ENCODE measurements around the gene MAGI2. TPM values are rescaled to one million over a fixed set of nuclear protein-coding genes. Genes with fewer than 3 reads are reported as not detected.
A peak's percentile ranks its signal among the peaks of the same experiment; 100 is the strongest.

MAGI2 gene
- total and polyA plus RNA-seq, 4 donors: 43.4 to 61.3 (median 50.1) TPM

DNA sequence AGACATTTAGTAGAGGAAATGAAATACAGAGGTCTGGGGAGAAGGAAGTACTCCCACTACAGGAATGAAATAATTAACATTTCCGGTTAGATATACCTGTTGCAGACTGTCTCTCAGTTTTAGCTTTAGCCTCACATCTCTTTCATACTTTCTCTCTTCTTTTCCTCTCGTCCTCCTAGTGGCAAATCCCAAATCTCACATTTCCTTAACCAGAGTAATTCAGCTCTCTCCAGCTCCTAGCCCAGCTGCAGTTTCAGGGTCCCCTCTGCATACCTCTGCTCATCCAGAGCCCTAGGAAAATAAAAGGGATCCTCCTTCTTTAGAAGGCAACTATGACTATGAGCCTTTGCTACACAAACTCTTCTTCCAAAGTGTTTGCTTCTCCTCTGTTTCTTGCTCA, 1011.7 kb downstream of the MAGI2 start:
- Histone ChIP-seq H3K9me3 (ENCODE audit: control insufficient read depth, insufficient read depth, low read length) (no peaks in the 10 kb centered on the region), H3K4me1 (ENCODE audit: control insufficient read depth, insufficient read depth, low read length) (no peaks in the 10 kb centered on the region), H3K36me3 (ENCODE audit: control insufficient read depth, insufficient read depth, low read length) (no peaks in the 10 kb centered on the region), H3K4me3 (ENCODE audit: low read depth, low read length) (no peak overlapping the region), H3K27ac (ENCODE audit: low read depth, low read length) (no peak overlapping the region), H3K27me3 (ENCODE audit: control insufficient read depth, insufficient read depth, low read length) (no peaks in the 10 kb centered on the region)
- no peak for DNase-seq (ENCODE audit: low read depth in 4 of 6, low spot score in 6 of 6)
- 71% methylated on average over 2 of the region's 2 CpGs for WGBS (ENCODE audit: insufficient coverage)

DNA sequence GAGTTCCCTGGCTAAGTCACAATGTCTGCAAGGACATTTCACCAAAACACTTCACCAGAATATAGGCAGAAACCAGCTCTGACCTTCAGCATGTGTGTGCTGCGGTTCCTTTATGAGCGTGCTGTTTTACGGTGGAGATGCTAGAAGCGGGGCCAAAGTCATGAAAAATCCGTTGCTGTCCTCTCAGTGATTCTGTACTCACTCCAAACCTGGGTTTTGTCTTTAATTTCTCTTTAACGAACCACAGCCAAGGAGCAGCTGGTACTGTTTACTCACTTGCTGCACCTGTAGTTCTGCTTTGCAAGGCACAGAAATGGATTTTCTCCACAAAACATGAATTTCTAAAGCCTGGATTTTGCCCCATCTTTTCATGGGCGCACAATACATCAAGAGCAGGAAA, 1015.0 kb downstream of the MAGI2 start:
- Histone ChIP-seq H3K36me3 (ENCODE audit: control insufficient read depth, insufficient read depth, low read length) (no peaks in the 10 kb centered on the region), H3K9me3 (ENCODE audit: control insufficient read depth, insufficient read depth, low read length) (no peaks in the 10 kb centered on the region), H3K4me3 (ENCODE audit: low read depth, low read length) (no peak overlapping the region), H3K4me1 (ENCODE audit: control insufficient read depth, insufficient read depth, low read length) (no peaks in the 10 kb centered on the region), H3K27me3 (ENCODE audit: control insufficient read depth, insufficient read depth, low read length) (no peaks in the 10 kb centered on the region), H3K27ac (ENCODE audit: low read depth, low read length) (no peak overlapping the region)
- no peak for DNase-seq (ENCODE audit: low read depth in 4 of 6, low spot score in 6 of 6)
- WGBS (ENCODE audit: insufficient coverage): 79% methylated on average over 6 of the region's 7 CpGs

DNA sequence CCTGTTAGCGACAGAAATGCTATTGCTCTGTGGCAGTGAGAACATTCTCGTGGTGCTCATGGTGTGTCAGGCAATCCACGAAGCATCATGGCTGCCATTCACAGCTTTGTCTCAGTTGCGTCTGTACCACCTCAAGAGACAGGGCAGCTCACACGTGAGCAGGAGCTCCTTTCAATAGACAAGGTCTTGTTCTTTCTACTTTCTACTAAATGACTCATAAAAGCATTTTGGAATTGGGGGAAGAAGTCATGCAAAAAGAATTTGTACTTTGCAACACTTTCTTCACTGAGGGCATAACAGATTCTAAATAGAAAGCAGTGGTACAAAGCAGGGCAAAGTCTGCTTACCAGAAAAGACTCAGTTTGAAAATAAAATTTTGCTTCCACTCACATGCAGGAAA, 1016.3 kb downstream of the MAGI2 start:
- no peak overlapping the region for H3K27ac ChIP-seq (ENCODE audit: low read depth, low read length)
- H3K4me3 ChIP-seq (ENCODE audit: low read depth, low read length): no peak overlapping the region
- H3K9me3 ChIP-seq (ENCODE audit: control insufficient read depth, insufficient read depth, low read length): no peaks in the 10 kb centered on the region
- H3K27me3 ChIP-seq (ENCODE audit: control insufficient read depth, insufficient read depth, low read length): no peaks in the 10 kb centered on the region
- DNase-seq (ENCODE audit: low read depth in 4 of 6, low spot score in 6 of 6): no peak
- WGBS (ENCODE audit: insufficient coverage): 75% methylated on average over 3 of the region's 5 CpGs
- H3K4me1 ChIP-seq (ENCODE audit: control insufficient read depth, insufficient read depth, low read length): no peaks in the 10 kb centered on the region
- H3K36me3 ChIP-seq (ENCODE audit: control insufficient read depth, insufficient read depth, low read length): no peaks in the 10 kb centered on the region

DNA sequence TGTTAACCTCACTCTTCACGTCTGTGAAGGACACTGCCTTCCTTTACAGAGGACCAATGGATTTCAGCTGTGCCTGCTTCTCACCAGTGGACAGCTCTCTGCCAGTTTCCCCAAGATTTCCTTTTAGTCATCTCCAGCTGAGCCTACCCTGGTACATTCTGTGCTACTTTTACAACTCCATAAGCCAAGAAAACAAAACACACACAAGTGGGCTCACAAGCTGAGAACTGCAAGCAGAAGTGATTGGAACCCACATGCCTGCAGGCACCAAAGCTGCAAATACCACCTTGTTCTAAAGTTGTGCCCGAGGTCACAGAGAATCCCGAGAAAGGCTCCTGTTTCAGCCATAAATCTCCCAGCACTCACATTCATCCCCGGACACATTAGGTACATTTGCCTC, 1018.1 kb downstream of the MAGI2 start:
- H3K27me3 ChIP-seq (ENCODE audit: control insufficient read depth, insufficient read depth, low read length): no peaks in the 10 kb centered on the region
- H3K4me3 ChIP-seq (ENCODE audit: low read depth, low read length): no peak overlapping the region
- no peak for DNase-seq (ENCODE audit: low read depth in 4 of 6, low spot score in 6 of 6)
- H3K9me3 ChIP-seq (ENCODE audit: control insufficient read depth, insufficient read depth, low read length): no peaks in the 10 kb centered on the region
- no peak overlapping the region for H3K27ac ChIP-seq (ENCODE audit: low read depth, low read length)
- no peaks in the 10 kb centered on the region for H3K4me1 ChIP-seq (ENCODE audit: control insufficient read depth, insufficient read depth, low read length)
- H3K36me3 ChIP-seq (ENCODE audit: control insufficient read depth, insufficient read depth, low read length): no peaks in the 10 kb centered on the region
- 55% methylated on average over 3 of the region's 4 CpGs for WGBS (ENCODE audit: insufficient coverage)

DNA sequence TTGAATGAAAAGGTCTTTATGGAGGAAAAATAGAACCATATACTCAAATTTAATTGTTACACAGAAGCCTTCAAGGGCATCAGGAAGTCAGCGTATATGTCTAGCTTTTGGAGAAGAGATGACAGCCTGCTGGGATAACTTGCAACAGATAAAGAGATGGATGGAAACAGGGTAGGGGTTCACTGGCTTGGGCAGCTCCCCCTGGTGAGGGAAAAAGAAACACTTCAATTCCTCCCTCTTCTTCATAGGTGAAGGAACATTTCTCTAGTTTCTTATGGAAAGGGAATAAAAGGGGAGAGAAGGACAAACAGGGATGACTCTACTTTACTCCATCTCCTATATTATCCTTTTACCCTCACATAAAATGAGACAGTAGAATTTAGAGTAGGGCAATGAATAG, 1019.2 kb downstream of the MAGI2 start:
- no CpG with 5 or more reads among the region's 1 CpG for WGBS (ENCODE audit: insufficient coverage)
- DNase-seq (ENCODE audit: low read depth in 4 of 6, low spot score in 6 of 6): no peak
- Histone ChIP-seq H3K27me3 (ENCODE audit: control insufficient read depth, insufficient read depth, low read length) (no peaks in the 10 kb centered on the region), H3K4me3 (ENCODE audit: low read depth, low read length) (no peak overlapping the region), H3K36me3 (ENCODE audit: control insufficient read depth, insufficient read depth, low read length) (no peaks in the 10 kb centered on the region), H3K4me1 (ENCODE audit: control insufficient read depth, insufficient read depth, low read length) (no peaks in the 10 kb centered on the region), H3K27ac (ENCODE audit: low read depth, low read length) (no peak overlapping the region), H3K9me3 (ENCODE audit: control insufficient read depth, insufficient read depth, low read length) (no peaks in the 10 kb centered on the region)

DNA sequence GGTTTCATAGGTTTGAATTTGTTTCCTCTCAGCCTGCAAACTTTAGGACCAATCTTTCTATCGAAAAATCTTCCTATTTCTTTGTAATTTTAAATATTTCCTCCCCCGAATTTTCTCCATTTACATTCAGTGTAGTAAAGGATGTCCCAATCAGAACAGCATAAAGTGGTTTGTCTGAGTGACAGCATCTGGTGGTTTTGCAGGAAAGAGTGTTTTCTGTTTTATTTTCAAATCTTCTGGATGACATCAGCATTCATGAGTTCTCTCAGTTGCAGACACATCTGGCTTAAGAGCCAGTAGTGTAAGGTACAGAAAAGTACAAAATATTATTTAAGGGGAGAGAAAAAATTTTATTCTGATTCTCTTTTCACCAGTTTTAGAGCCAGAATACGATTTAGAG, 1020.0 kb downstream of the MAGI2 start:
- H3K4me1 ChIP-seq (ENCODE audit: control insufficient read depth, insufficient read depth, low read length): no peaks in the 10 kb centered on the region
- DNase-seq (ENCODE audit: low read depth in 4 of 6, low spot score in 6 of 6): no peak
- no peaks in the 10 kb centered on the region for H3K27me3 ChIP-seq (ENCODE audit: control insufficient read depth, insufficient read depth, low read length)
- no peak overlapping the region for H3K27ac ChIP-seq (ENCODE audit: low read depth, low read length)
- H3K4me3 ChIP-seq (ENCODE audit: low read depth, low read length): no peak overlapping the region
- WGBS (ENCODE audit: insufficient coverage): no CpG with 5 or more reads among the region's 3 CpGs
- no peaks in the 10 kb centered on the region for H3K36me3 ChIP-seq (ENCODE audit: control insufficient read depth, insufficient read depth, low read length)
- H3K9me3 ChIP-seq (ENCODE audit: control insufficient read depth, insufficient read depth, low read length): no peaks in the 10 kb centered on the region

DNA sequence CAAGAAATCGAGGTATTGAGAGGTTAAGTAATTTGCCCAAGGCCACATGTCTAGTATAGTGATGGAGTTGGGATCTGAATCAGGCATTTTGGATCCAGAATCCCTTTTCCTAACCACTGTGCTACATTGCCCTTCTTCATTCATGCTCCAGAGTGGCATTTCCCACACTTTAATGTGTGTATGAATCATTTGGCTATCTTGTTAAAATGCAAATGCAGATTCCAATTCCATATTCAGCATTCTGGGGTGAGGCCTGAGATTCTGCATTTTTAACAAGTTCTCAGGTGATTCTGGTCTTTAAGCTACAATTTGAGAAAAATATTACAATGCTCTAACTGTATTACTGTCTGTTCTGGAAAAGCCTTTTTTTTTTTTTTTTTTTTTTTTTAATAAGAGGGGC, 1023.6 kb downstream of the MAGI2 start:
- WGBS (ENCODE audit: insufficient coverage): no CpG with 5 or more reads among the region's 1 CpG
- no peak overlapping the region for H3K27ac ChIP-seq (ENCODE audit: low read depth, low read length)
- H3K36me3 ChIP-seq (ENCODE audit: control insufficient read depth, insufficient read depth, low read length): no peaks in the 10 kb centered on the region
- H3K4me1 ChIP-seq (ENCODE audit: control insufficient read depth, insufficient read depth, low read length): no peaks in the 10 kb centered on the region
- no peak overlapping the region for H3K4me3 ChIP-seq (ENCODE audit: low read depth, low read length)
- no peaks in the 10 kb centered on the region for H3K27me3 ChIP-seq (ENCODE audit: control insufficient read depth, insufficient read depth, low read length)
- no peaks in the 10 kb centered on the region for H3K9me3 ChIP-seq (ENCODE audit: control insufficient read depth, insufficient read depth, low read length)
- no peak for DNase-seq (ENCODE audit: low read depth in 4 of 6, low spot score in 6 of 6)

DNA sequence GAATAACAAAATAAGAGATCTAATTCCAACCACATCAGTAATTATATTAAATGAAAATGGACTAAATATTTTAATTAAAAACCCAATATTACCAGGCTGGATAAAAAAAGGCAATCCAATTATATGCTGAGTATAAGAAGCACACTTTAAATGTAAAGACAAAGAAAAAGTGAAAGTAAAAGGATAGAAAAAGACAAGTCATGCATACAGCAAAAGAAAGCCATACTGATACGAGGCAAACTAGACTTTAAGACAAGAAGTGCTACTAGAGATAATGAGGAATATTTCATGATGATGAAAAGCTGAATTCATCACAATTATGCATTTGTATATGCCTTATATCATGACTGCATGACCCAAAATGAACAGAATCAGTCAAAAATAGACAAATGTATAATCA, 1026.3 kb downstream of the MAGI2 start:
- no peak overlapping the region for H3K4me3 ChIP-seq (ENCODE audit: low read depth, low read length)
- DNase-seq (ENCODE audit: low read depth in 4 of 6, low spot score in 6 of 6): no peak
- H3K27me3 ChIP-seq (ENCODE audit: control insufficient read depth, insufficient read depth, low read length): no peaks in the 10 kb centered on the region
- H3K27ac ChIP-seq (ENCODE audit: low read depth, low read length): no peak overlapping the region
- H3K4me1 ChIP-seq (ENCODE audit: control insufficient read depth, insufficient read depth, low read length): no peaks in the 10 kb centered on the region
- H3K36me3 ChIP-seq (ENCODE audit: control insufficient read depth, insufficient read depth, low read length): no peaks in the 10 kb centered on the region
- no CpG with 5 or more reads among the region's 1 CpG for WGBS (ENCODE audit: insufficient coverage)
- H3K9me3 ChIP-seq (ENCODE audit: control insufficient read depth, insufficient read depth, low read length): no peaks in the 10 kb centered on the region

DNA sequence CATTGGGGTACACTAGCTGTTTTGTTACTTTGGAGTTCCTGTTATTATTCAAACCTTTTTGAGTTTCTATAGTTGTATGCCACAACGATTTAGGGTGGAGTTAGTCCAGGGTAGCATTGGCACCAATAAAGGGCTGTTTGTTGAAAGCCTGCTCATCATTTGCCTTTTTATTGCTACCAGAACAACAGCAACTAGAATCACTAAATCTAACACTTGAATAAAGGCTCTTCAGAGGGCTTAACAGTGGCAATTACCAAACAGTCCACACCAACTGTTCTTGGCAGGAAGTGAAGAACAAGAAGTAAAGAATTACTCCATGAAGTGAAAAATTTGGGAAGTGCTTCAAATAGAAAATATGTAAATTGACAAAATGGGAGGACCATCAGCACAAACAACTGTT, 1033.5 kb downstream of the MAGI2 start:
- no peak overlapping the region for H3K4me3 ChIP-seq (ENCODE audit: low read depth, low read length)
- H3K27ac ChIP-seq (ENCODE audit: low read depth, low read length): no peak overlapping the region
- 20% methylated on average over 1 of the region's 1 CpG for WGBS (ENCODE audit: insufficient coverage)
- no peaks in the 10 kb centered on the region for H3K36me3 ChIP-seq (ENCODE audit: control insufficient read depth, insufficient read depth, low read length)
- no peaks in the 10 kb centered on the region for H3K4me1 ChIP-seq (ENCODE audit: control insufficient read depth, insufficient read depth, low read length)
- peaks cover 1% of the 10 kb centered on the region for H3K9me3 ChIP-seq (ENCODE audit: control insufficient read depth, insufficient read depth, low read length)
- DNase-seq (ENCODE audit: low read depth in 4 of 6, low spot score in 6 of 6): peak in 3 of 6 donors; percentile 29 to 67 (median 47)
- no peaks in the 10 kb centered on the region for H3K27me3 ChIP-seq (ENCODE audit: control insufficient read depth, insufficient read depth, low read length)

DNA sequence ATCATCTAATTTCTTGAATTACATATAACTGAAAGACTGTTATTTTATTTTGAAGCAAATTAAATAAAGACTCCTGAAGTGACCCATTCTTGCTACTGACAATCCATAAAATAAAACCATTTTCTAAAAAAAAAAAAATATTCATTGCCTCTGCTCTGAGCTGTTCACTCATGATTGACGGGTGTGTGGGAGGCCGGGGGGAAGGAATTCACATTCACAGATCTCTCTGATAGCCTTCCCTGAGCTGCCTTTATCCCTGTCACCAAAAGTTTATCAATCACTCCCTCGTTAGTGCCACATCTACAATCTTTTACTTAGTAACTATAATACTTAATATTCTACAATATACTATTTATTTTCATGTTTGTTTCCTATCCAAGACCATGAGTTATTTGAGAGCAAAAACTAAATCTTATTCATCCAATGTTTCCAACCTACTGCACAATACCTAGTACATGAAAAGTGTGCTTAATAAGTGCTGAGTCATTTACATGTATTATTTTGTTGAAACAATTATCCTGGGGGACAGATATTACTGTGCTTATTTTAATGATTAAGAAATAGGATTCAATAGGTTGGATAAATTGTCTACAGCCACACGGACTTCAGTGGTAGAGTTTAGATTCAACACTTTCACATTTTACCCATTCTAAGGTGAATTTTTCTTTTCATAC, 1036.2 kb downstream of the MAGI2 start:
- WGBS (ENCODE audit: insufficient coverage): no CpG with 5 or more reads among the region's 4 CpGs
- Histone ChIP-seq H3K27ac (ENCODE audit: low read depth, low read length) (no peak overlapping the region), H3K4me3 (ENCODE audit: low read depth, low read length) (no peak overlapping the region), H3K36me3 (ENCODE audit: control insufficient read depth, insufficient read depth, low read length) (no peaks in the 10 kb centered on the region), H3K9me3 (ENCODE audit: control insufficient read depth, insufficient read depth, low read length) (peaks cover 1% of the 10 kb centered on the region), H3K4me1 (ENCODE audit: control insufficient read depth, insufficient read depth, low read length) (no peaks in the 10 kb centered on the region), H3K27me3 (ENCODE audit: control insufficient read depth, insufficient read depth, low read length) (no peaks in the 10 kb centered on the region)
- no peak for DNase-seq (ENCODE audit: low read depth in 4 of 6, low spot score in 6 of 6)

Measured in spinal cord (tissue), 10 donors.